Measurements from ENCODE around the gene NLGN4X.
"Not testable (repeated sequence)": the region's sequence is repeated elsewhere in the genome, so short reads cannot be mapped to it uniquely, and the experiment has no call there.

NLGN4X gene

GRCh38 chrX:6002056-6002455, 226.6 kb downstream of the NLGN4X start:
- DNase-seq, result no peak

DNA sequence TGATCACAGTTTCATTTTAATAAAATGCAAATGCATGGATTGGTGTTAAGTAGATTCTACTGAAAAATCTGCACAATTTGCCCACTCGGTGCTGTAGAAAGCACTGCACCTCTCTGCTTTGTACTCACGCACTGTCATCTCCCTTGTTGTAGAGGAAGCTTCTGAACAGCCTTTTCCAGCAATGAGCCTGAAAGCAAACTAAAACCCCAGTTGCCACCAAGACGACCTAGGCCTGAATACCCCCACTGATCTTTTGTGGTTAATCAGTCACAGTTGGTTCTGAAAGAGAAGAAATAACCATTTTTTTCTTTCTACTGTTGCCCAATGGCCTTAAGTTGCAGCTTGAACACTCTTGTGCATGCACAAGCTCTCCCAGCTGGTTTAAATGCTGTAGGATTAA, 229.8 kb downstream of the NLGN4X start:
- no peak for DNase-seq

- DNase-seq, result no peak
These were observed 230.2 kb downstream of the NLGN4X start for GRCh38 chrX:5998456-5998855.

GRCh38 chrX:5991393-5991792, 237.3 kb downstream of the NLGN4X start:
- no peak for DNase-seq

DNA sequence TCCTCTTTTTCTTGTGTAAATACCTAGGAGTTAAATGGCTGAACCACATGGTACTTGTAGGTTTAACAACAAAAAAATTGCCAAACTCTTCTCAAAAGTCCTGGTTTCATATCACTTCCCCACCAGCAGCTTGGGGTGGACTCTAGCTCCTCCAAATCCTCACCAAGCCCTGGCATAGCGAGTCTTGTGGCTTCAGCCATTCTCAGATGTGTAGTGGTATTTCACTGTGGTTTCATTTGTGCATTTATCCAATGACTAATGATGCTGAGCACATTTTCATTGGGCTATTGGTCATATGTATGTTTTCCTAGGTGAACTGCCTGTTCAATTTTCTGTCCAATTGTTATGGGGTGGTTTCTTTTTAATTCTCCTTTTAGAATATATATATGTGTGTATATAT, 249.3 kb downstream of the NLGN4X start:
- DNase-seq, result no peak

- no peak for DNase-seq
These were observed 252.3 kb downstream of the NLGN4X start for GRCh38 chrX:5976332-5976731.

DNA sequence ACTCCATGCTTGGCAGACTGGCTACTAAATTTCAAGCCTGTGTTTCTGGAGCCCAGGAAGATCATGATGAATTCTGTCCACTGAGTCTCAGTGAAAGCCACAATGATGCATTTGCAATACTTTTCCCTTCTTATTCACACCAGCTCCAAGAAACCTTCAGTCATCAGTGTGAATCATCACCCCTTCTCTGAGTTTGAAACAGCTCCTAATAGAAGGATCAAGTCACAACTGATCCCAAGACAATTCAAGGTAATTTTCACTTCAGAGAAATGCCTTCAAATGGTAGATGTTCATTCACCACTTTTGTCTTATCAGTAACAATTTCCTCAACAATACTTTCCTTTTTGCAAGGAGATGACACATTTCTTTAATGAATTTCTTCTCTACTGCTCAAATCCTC, 257.4 kb downstream of the NLGN4X start:
- no peak for DNase-seq

GRCh38 chrX:5965406-5965805, 263.3 kb downstream of the NLGN4X start:
- DNase-seq, result no peak

GRCh38 chrX:5959286-5959685, 269.4 kb downstream of the NLGN4X start:
- DNase-seq, result no peak

DNA sequence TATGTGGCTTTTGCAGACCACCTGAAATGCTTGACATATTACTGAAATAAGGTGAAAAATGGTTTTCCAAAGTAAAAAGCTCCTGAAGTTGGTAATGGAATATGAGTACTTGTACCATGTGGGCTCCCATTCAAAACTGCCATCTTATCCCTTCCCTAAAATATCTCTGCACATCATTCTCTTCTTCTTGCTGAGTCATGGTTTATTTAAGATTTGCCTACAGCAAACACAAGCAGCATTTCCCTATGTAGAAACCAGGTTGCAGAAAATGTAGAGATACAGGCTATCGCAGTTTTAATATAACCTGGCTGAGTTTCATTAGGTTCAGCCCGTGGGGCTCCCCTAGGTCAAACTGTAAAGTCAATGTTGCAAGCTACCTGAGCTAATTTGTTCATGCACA, 270.1 kb downstream of the NLGN4X start:
- no peak for DNase-seq

DNA sequence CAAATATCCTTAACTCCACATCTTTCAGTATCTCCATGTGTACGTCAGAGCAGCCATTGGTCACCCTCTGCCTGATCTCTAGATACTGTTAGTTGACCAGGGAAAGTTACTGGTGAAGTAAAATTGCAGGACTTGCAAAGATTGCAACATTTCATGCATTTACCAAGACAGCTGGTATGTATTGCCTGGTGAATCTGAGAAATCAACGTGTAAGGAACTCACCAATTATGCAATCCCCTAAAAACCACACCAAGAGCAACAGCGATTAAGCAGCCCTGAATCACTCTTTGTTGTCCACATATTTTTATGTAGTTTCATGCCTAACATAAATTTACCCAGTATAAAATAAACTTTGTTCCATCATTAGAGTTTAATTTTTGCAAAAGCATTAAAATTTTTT, 271.2 kb downstream of the NLGN4X start:
- DNase-seq, result no peak

DNA sequence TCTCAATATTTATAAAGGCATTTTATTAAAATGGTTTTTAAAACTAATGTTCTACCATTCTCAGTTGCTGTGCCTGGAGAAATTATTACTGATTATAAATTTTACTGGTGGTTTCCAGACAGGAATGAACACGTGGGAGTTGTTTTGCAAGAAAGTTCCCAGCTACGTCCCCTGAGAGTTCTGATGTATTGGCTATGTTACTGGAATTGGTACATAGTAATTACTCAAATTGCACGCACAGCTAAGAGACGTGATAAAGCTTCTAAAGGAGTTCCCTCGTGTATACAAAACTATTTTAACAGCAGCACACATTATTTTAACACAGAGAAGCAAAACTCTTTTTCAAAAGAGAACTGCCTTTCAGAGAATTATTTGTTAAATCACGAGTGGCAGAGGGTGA, 292.2 kb downstream of the NLGN4X start:
- DNase-seq, result no peak

DNA sequence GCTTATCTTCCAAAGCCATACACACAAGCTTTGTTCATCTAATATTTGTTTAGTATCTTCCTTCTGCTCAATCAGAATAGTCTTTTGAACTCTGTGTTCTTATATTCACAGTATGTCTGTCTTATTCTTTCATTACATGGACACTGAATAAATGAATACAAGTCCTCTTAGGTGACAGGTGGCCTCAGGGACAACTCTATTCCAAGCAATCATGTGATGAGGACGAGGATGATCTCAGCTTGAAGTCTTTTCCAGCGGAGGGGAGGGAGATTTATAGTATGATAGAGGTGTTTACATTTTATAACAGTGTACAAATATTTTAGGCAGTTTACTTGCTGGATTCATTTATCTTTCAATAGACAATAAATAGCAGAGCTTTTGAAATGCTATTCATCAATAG, 300.4 kb downstream of the NLGN4X start:
- no peak for DNase-seq

DNA sequence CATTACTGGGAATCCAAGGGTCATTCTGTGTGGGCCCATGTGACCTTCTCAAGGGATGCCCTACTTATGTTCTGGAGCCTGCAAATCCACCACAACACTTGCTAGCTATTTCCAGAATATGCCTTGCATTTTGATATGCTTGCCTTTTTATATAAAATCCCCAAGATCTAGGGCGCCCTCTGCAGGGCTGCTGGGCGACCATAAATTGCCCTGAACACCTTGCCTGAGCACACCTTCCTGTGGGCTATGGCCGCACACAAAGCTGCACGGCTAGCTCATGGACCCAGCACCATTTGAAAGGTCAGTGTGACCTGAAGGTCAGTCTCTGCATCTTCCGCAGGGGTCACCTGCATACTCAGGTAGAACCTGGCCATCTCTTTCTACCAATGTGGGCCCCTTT, 311.7 kb downstream of the NLGN4X start:
- peak in 1 of 2 donors; percentile 1 for DNase-seq

GRCh38 chrX:5915783-5916182, 312.9 kb downstream of the NLGN4X start:
- no peak for DNase-seq

DNA sequence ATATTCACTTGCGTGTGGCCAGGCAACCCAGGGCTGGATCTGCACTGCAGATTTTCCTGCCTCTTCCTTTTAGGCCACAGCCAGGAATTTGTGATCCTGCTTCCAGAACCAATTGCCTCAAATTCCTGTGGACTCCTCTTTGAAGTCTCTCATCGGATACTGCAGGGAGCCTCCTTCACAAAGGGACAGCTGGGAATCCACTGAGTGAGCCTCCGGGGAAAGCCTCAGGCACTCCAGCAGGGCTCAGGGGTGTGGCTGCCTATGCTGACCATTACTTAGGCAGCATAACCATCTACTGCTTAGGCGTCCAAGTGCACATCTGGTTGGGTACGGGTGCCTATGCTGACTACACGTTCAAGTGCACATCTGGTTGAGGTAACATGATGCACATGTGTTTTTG, 321.5 kb downstream of the NLGN4X start:
- DNase-seq, result no peak

GRCh38 chrX:5903586-5904190, 325.0 kb downstream of the NLGN4X start:
- DNase-seq, result not testable (repeated sequence)

GRCh38 chrX:5898463-5898862, 330.2 kb downstream of the NLGN4X start:
- no peak for DNase-seq

DNA sequence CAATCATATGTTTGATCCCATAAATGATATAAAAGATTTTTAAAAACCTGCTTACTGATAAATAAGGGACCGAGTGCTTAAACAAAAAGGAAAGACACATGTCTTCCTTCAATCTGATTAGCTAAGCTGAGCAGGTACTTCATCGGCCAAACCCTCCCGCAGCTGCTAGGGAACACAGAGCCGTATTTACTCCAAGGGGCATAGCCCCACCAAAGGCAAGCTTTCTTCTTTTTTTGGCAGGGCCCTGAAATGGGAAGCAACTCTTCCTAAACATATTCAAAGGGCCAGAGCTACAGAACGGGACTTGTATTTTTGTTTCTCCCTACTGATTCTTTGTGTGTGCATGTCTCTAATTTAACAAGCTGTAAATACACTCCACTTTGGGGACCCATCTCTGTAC, 337.3 kb downstream of the NLGN4X start:
- DNase-seq, result no peak

DNA sequence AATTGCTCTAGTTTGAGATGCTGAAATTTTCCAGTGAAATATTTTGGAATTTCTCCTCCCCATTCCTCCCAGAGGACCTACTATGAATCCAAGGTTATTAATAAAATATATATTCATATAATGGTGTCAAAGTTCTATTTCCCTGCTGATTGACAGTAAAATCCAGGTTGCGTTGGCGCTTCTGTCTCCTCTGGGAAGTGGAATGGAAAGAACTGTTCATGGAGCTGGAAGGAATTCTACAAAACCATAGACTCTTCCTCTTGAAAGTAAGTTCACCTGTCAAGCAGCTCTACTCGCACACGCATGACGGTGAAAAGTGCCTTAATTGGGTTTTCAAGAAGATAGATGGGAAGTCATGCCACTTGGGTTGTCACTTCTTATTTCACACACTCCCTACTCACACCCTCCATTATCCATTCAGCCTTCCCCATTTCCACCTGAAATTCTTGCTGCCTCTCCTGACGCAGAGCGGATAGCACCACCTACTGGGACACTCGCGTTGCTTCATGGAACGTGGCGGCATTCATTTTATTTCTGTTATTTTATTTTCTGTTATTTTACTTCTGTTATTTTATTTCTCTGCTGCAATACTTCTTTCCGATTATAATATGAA, 351.6 kb downstream of the NLGN4X start:
- peak in 1 of 2 donors; percentile 0 for DNase-seq

DNA sequence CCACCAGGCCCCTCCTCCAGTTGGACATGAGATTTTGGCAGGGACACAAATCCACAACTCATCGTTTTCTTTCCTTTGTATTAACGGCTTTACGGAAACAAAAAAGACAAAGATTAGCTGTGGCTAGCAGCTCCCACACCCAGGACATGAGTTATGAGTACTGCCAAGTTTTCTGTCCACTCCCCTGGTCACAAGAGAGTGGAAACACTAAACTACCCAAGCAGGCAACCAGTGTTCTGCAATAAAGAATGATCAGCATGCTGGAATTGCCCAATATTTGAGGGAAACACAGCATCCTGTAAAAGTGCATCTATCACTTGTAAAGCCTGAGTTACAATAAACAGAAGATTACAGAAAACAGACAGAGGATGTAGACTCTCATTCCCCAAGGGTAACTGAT, 358.4 kb downstream of the NLGN4X start:
- DNase-seq, result no peak

DNA sequence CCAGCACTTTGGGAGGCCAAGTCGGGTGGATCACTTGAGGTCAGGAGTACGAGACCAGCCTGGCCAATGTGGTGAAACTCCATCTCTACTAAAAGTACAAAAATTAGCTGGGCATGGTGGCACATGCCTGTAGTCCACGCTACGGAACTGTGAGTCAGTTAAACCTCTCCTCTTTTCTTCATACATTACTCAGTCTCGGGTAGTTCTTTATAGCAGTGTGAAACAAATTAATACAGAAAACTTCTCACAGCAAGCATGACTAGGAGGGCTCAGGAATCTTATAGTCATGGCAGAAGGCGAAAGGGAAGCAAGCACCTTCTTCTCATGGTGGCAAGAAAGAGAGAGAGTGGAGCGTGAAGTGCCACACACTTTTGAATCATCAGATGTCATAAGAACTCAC, 358.9 kb downstream of the NLGN4X start:
- DNase-seq, result no peak

DNA sequence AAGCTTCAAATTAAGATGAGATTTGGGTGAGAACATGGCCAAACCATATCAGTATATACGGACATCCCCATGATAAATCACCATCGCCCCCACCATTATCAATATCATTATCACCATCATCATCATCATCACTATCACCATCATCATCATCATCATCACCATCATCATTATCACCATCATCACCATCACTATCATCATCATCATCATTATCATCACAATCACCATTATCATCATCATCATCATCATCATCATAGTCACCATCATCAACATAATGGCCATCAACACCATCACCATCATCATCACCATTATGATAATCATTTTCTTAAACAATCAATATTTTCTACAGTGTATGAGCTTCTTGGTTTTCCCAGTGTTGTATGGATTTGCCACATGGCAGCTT, 360.9 kb downstream of the NLGN4X start:
- no peak for DNase-seq

DNA sequence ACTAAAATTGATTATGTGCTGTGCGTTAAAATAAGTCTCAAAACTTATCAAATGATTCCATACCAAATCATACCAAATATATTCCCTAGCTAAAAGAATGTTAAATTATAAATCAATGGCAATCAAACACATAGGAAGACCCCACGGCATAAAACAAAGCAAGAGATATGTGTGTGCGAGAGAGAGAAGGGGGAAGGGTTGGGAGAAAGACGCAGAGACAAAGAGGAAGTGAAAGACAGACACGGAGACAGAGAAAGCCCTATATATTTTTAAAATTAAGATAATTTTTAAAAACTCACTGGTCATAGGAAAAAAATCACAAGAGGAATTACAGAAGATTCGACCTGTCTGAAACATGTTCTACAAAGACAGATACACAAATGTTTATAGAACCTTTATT, 371.4 kb downstream of the NLGN4X start:
- no peak for DNase-seq

- no peak for DNase-seq
These were observed 375.7 kb downstream of the NLGN4X start for GRCh38 chrX:5852941-5853340.

Measured in stimulated activated CD4-positive, alpha-beta T cell treated with anti-CD3 and anti-CD28 coated beads, Interleukin-2, amount 100 ng/mL, for 24 hours (primary cell).